NCI-H526 (cell line): ENCODE measurements around the gene MSN.

Source experiments
- DNase-seq, 2 experiments: peaks; one replicate each; lab custom pipeline; 2025; lab: John Stamatoyannopoulos, UW

The MSN gene

GRCh38 chrX:65673857-65674203 lies 6.4 kb downstream of the MSN start:
- no peak for DNase-seq

- no peak for DNase-seq
These were observed 6.9 kb downstream of the MSN start for GRCh38 chrX:65674204-65674893.

GRCh38 chrX:65677954-65678469 lies 10.6 kb downstream of the MSN start:
- no peak for DNase-seq

- no peak for DNase-seq
These were observed 11.7 kb downstream of the MSN start for GRCh38 chrX:65679071-65679540.

GRCh38 chrX:65681810-65682209 lies 14.4 kb downstream of the MSN start:
- no peak for DNase-seq

- no peak for DNase-seq
These were observed 17.7 kb downstream of the MSN start for GRCh38 chrX:65685112-65685511.

GRCh38 chrX:65686236-65686635 lies 18.8 kb downstream of the MSN start:
- DNase-seq, result no peak

GRCh38 chrX:65687367-65687766 lies 19.9 kb downstream of the MSN start:
- DNase-seq, result no peak

GRCh38 chrX:65688403-65688871 lies 21.0 kb downstream of the MSN start:
- no peak for DNase-seq

GRCh38 chrX:65689377-65689776 lies 21.9 kb downstream of the MSN start:
- no peak for DNase-seq

- DNase-seq, result no peak
These were observed 22.8 kb downstream of the MSN start for GRCh38 chrX:65690057-65690855.

- no peak for DNase-seq
These were observed 28.5 kb downstream of the MSN start for GRCh38 chrX:65695849-65696449.

- no peak for DNase-seq
These were observed 29.2 kb downstream of the MSN start for GRCh38 chrX:65696613-65697012.

- no peak for DNase-seq
These were observed 29.8 kb downstream of the MSN start for GRCh38 chrX:65697211-65697641.

- no peak for DNase-seq
These were observed 30.7 kb downstream of the MSN start for GRCh38 chrX:65697915-65698796.

- DNase-seq, result no peak
These were observed 35.5 kb downstream of the MSN start for GRCh38 chrX:65702956-65703355.

GRCh38 chrX:65705439-65705838 lies 38.0 kb downstream of the MSN start:
- DNase-seq, result no peak

- DNase-seq, result no peak
These were observed 38.8 kb downstream of the MSN start for GRCh38 chrX:65706041-65706828.

- DNase-seq, result no peak
These were observed 39.7 kb downstream of the MSN start for GRCh38 chrX:65707151-65707550.

GRCh38 chrX:65712005-65712806 lies 44.8 kb downstream of the MSN start:
- DNase-seq, result no peak
